ENCODE results near the gene PRRC2A.
A peak's percentile ranks its signal among the peaks of the same experiment; 100 is the strongest.

PRRC2A gene

GRCh38 chr6:31665501-31666336, 45.2 kb downstream of the PRRC2A start, which contains the start of gene CSNK2B:
CSNK2B (plus strand) TSS chr6:31666080; CDS start chr6:31666832, 752 bp downstream.
- peak within 1 kb of the TSS; percentile 45 for H2BK5ac ChIP-seq (ENCODE audit: low read length)
- H4K91ac ChIP-seq (ENCODE audit: low read depth, low read length, poor library complexity) = peak within 1 kb of the TSS; percentile 64
- H3K9ac ChIP-seq (ENCODE audit: low read depth, low read length, poor library complexity) = peak within 1 kb of the TSS; percentile 99
- no peaks in the 10 kb centered on the region for H3K27me3 ChIP-seq (ENCODE audit: control insufficient read depth in 3 of 3, insufficient read depth in 3 of 3, low read depth in 1 of 3, low read length in 3 of 3)
- peak within 1 kb of the TSS; percentile 23 for H3K14ac ChIP-seq (ENCODE audit: low read length)
- peak within 1 kb of the TSS; percentile 58 for H3K23ac ChIP-seq (ENCODE audit: low read depth, low read length, poor library complexity)
- peak within 1 kb of the TSS; percentile 93 for H3K27ac ChIP-seq (replicated peaks; ENCODE audit: low read length)
- H2AFZ ChIP-seq (ENCODE audit: low read length) = peak within 1 kb of the TSS; percentile 85
- peak within 1 kb of the TSS; percentile 85 for H2AK5ac ChIP-seq (ENCODE audit: low read depth, low read length)
- peak within 1 kb of the TSS; percentile 92 for H3K4me2 ChIP-seq (ENCODE audit: insufficient read depth, low read length, poor library complexity, severe bottlenecking)
- no peak within 1 kb of the TSS for H2BK12ac ChIP-seq (ENCODE audit: low read length)
- H3K4me3 ChIP-seq (ENCODE audit: low read length in 2 of 2) = peak within 1 kb of the TSS; percentile 92 to 95
- H2BK120ac ChIP-seq (ENCODE audit: low read depth, low read length) = no peak within 1 kb of the TSS
- H4K8ac ChIP-seq (ENCODE audit: low read depth, low read length) = no peak within 1 kb of the TSS
- H2BK15ac ChIP-seq (ENCODE audit: low read length) = no peak within 1 kb of the TSS
- WGBS, 2 donors (ENCODE audit: extremely low coverage in 2 of 2, insufficient read length in 2 of 2, insufficient replicate concordance in 1 of 2) = no CpG with 5 or more reads among the region's 63 CpGs
- DNase-seq (ENCODE audit: low spot score) = peak; percentile 93
- H3K9me3 ChIP-seq (replicated peaks in 1 of 2; ENCODE audit: control insufficient read depth in 2 of 2, insufficient read depth in 1 of 2, low read depth in 1 of 2, low read length in 2 of 2) = no peaks in the 10 kb centered on the region
- H3K18ac ChIP-seq (ENCODE audit: low read length) = peak within 1 kb of the TSS; percentile 97
- H3K4me1 ChIP-seq (ENCODE audit: control insufficient read depth in 2 of 2, insufficient read depth in 1 of 2, low read depth in 1 of 2, low read length in 2 of 2) = peaks cover 14 to 16% of the 10 kb centered on the region in 2 donors
- H3K4ac ChIP-seq (ENCODE audit: low read length) = no peak within 1 kb of the TSS
- peaks cover 7% of the 10 kb centered on the region for H3K79me1 ChIP-seq (ENCODE audit: low read depth, low read length)
- H3K36me3 ChIP-seq (replicated peaks in 1 of 2; ENCODE audit: control insufficient read depth in 2 of 2, insufficient read depth in 2 of 2, low read length in 2 of 2) = peaks cover 36 to 74% of the 10 kb centered on the region in 2 donors

GRCh38 chr6:31666337-31666965, 45.9 kb downstream of the PRRC2A start:
- H3K79me1 ChIP-seq (ENCODE audit: low read depth, low read length) = peaks cover 7% of the 10 kb centered on the region
- no peak overlapping the region for H2BK12ac ChIP-seq (ENCODE audit: low read length)
- peak overlapping the region; percentile 99 for H3K9ac ChIP-seq (ENCODE audit: low read depth, low read length, poor library complexity)
- no peak overlapping the region for H3K14ac ChIP-seq (ENCODE audit: low read length)
- H3K18ac ChIP-seq (ENCODE audit: low read length) = peak overlapping the region; percentile 97
- peak overlapping the region; percentile 21 for H2AK5ac ChIP-seq (ENCODE audit: low read depth, low read length)
- DNase-seq (ENCODE audit: low spot score) = no peak
- no peak overlapping the region for H4K91ac ChIP-seq (ENCODE audit: low read depth, low read length, poor library complexity)
- H2AFZ ChIP-seq (ENCODE audit: low read length) = peak overlapping the region; percentile 85
- H3K4ac ChIP-seq (ENCODE audit: low read length) = no peak overlapping the region
- H3K23ac ChIP-seq (ENCODE audit: low read depth, low read length, poor library complexity) = peak overlapping the region; percentile 58
- H3K4me3 ChIP-seq (ENCODE audit: low read length in 2 of 2) = peak overlapping the region; percentile 90 to 92
- H3K36me3 ChIP-seq (replicated peaks in 1 of 2; ENCODE audit: control insufficient read depth in 2 of 2, insufficient read depth in 2 of 2, low read length in 2 of 2) = peaks cover 42 to 78% of the 10 kb centered on the region in 2 donors
- no peaks in the 10 kb centered on the region for H3K9me3 ChIP-seq (replicated peaks in 1 of 2; ENCODE audit: control insufficient read depth in 2 of 2, insufficient read depth in 1 of 2, low read depth in 1 of 2, low read length in 2 of 2)
- H2BK120ac ChIP-seq (ENCODE audit: low read depth, low read length) = no peak overlapping the region
- no peak overlapping the region for H4K8ac ChIP-seq (ENCODE audit: low read depth, low read length)
- H3K27me3 ChIP-seq (ENCODE audit: control insufficient read depth in 3 of 3, insufficient read depth in 3 of 3, low read depth in 1 of 3, low read length in 3 of 3) = no peaks in the 10 kb centered on the region
- H2BK5ac ChIP-seq (ENCODE audit: low read length) = peak overlapping the region; percentile 25
- H3K27ac ChIP-seq (replicated peaks; ENCODE audit: low read length) = no peak overlapping the region
- H2BK15ac ChIP-seq (ENCODE audit: low read length) = no peak overlapping the region
- peaks cover 13 to 14% of the 10 kb centered on the region in 2 donors for H3K4me1 ChIP-seq (ENCODE audit: control insufficient read depth in 2 of 2, insufficient read depth in 1 of 2, low read depth in 1 of 2, low read length in 2 of 2)
- no CpG with 5 or more reads among the region's 15 CpGs for WGBS, 2 donors (ENCODE audit: extremely low coverage in 2 of 2, insufficient read length in 2 of 2, insufficient replicate concordance in 1 of 2)
- H3K4me2 ChIP-seq (ENCODE audit: insufficient read depth, low read length, poor library complexity, severe bottlenecking) = peak overlapping the region; percentile 71

GRCh38 chr6:31669676-31670075, 49.2 kb downstream of the PRRC2A start, which contains the start of gene LY6G5B:
LY6G5B (plus strand) TSS chr6:31669976; CDS start chr6:31670951, 975 bp downstream.
- H3K4me1 ChIP-seq (ENCODE audit: control insufficient read depth in 2 of 2, insufficient read depth in 1 of 2, low read depth in 1 of 2, low read length in 2 of 2) = peaks cover 4 to 6% of the 10 kb centered on the region in 2 donors
- H2BK15ac ChIP-seq (ENCODE audit: low read length) = no peak within 1 kb of the TSS
- H2BK5ac ChIP-seq (ENCODE audit: low read length) = no peak within 1 kb of the TSS
- no CpG with 5 or more reads among the region's 8 CpGs for WGBS, 2 donors (ENCODE audit: extremely low coverage in 2 of 2, insufficient read length in 2 of 2, insufficient replicate concordance in 1 of 2)
- H3K23ac ChIP-seq (ENCODE audit: low read depth, low read length, poor library complexity) = no peak within 1 kb of the TSS
- H3K27ac ChIP-seq (replicated peaks; ENCODE audit: low read length) = no peak within 1 kb of the TSS
- H3K9ac ChIP-seq (ENCODE audit: low read depth, low read length, poor library complexity) = no peak within 1 kb of the TSS
- H2BK120ac ChIP-seq (ENCODE audit: low read depth, low read length) = peak within 1 kb of the TSS; percentile 40
- no peaks in the 10 kb centered on the region for H3K9me3 ChIP-seq (replicated peaks in 1 of 2; ENCODE audit: control insufficient read depth in 2 of 2, insufficient read depth in 1 of 2, low read depth in 1 of 2, low read length in 2 of 2)
- H2AK5ac ChIP-seq (ENCODE audit: low read depth, low read length) = no peak within 1 kb of the TSS
- no peak within 1 kb of the TSS for H4K8ac ChIP-seq (ENCODE audit: low read depth, low read length)
- H3K4ac ChIP-seq (ENCODE audit: low read length) = no peak within 1 kb of the TSS
- no peak within 1 kb of the TSS for H3K14ac ChIP-seq (ENCODE audit: low read length)
- H3K4me3 ChIP-seq (ENCODE audit: low read length in 2 of 2) = peak within 1 kb of the TSS in 1 of 2 donors; percentile 27
- no peak within 1 kb of the TSS for H2BK12ac ChIP-seq (ENCODE audit: low read length)
- no peaks in the 10 kb centered on the region for H3K27me3 ChIP-seq (ENCODE audit: control insufficient read depth in 3 of 3, insufficient read depth in 3 of 3, low read depth in 1 of 3, low read length in 3 of 3)
- H2AFZ ChIP-seq (ENCODE audit: low read length) = no peak within 1 kb of the TSS
- H4K91ac ChIP-seq (ENCODE audit: low read depth, low read length, poor library complexity) = no peak within 1 kb of the TSS
- DNase-seq (ENCODE audit: low spot score) = no peak
- H3K79me1 ChIP-seq (ENCODE audit: low read depth, low read length) = peaks cover 4% of the 10 kb centered on the region
- H3K36me3 ChIP-seq (replicated peaks in 1 of 2; ENCODE audit: control insufficient read depth in 2 of 2, insufficient read depth in 2 of 2, low read length in 2 of 2) = peaks cover 46 to 73% of the 10 kb centered on the region in 2 donors
- no peak within 1 kb of the TSS for H3K4me2 ChIP-seq (ENCODE audit: insufficient read depth, low read length, poor library complexity, severe bottlenecking)
- H3K18ac ChIP-seq (ENCODE audit: low read length) = no peak within 1 kb of the TSS
